OCI-M1 (cell line): ENCODE results near the gene PARL.

Source experiments
- DNase-seq: peaks from one replicate; lab custom pipeline; 2025; lab: John Stamatoyannopoulos, UW

PARL gene

DNA sequence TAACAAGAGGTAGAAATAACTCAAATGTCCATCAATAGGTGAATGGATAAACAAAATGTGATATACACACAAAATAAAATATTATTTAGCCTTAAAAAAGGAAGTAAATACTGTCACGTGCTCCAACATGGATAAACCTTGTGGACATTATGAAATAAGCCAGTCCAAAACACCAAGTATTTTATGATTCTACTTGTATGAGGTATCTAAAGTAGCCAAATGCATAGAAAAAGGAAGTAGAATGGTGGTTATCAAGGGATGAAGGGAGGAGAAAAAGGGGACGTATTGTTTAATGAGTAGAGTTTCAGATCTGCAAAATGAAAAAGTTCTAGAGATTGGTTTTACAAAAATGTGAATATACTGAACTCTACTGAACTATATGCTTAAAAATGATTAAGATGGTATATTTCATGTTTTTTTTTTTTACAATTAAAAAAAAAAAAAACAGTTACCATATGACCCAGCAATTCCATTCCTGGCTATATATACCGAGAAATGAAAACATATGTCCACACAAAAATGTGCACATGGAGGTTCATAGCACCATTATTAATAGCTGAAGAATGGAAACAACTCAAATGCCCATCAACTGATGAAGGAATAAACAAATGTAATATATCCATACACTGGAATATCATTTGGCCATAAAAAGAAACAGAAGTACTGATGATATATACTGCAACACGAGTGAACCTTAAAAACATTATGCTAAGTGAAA, 30.2 kb downstream of the PARL start:
- DNase-seq: no peak

DNA sequence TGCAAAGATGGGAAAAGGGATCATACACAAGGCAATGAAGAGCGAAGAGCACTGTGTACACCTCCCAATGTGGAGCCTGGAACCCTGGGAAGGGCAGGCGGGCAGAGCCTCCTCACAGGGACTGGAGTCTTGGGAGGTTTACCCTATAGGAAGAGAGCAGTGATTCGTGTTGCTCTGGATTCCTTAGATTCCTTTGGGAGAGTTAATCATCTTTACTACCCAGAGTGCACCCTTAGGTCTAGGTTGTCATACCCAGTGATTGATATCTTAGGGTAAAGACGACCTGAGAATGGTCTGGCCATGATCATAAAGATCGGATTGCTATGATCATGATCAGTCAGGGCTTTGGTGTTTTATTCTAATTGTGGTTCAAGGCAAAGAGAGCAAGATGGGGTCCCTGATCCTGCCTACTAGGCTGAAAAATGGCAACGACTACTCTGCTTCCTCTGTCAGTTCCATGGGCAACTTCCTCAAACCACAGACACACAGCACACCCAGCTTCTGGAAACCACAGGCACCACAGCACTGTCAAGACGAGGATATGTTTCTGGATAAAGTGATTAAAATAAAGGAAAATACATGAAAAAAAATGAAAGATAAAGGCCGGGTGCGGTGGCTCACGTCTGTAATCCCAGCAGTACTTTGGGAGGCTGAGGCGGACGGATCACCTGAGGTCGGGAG, 38.9 kb downstream of the PARL start:
- peak; percentile 1 for DNase-seq

DNA sequence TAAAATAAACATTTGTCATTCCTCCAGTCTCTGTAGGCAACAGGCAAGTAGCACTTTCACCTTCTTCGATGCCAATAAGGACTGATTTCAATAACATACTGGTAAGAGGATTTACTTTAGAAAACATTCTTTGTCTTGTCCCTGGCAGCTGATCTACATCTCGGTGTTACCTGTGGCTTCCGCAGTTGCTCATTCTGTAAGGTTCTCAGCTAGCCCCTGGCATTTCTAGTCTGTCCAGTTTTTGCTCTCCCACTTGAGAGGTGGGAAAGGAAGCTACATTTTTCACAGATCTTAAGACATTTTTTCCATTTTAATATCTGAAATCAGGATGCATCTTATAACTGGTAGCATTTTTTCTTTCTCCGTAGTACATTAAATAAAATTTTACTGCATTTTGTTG, 39.6 kb downstream of the PARL start:
- no peak for DNase-seq

DNA sequence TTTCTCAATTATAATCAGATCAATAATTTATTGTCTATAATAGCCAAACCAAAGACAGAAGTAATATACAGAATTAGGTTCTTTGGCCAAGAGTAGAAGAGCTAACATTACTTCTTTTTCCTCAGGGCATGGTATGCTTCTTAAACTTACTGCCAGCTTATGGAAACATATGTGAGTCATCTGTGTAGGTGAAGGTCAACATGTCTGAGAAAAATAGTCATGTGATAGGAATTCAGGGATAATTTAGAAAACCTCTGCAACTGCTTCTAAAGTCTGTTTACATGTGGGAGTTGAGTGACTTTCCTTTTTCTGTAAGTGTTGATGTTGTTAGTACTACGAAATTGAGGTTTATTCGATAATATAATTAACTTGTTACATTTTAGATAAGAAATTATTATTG, 40.1 kb downstream of the PARL start:
- DNase-seq: peak; percentile 1

DNA sequence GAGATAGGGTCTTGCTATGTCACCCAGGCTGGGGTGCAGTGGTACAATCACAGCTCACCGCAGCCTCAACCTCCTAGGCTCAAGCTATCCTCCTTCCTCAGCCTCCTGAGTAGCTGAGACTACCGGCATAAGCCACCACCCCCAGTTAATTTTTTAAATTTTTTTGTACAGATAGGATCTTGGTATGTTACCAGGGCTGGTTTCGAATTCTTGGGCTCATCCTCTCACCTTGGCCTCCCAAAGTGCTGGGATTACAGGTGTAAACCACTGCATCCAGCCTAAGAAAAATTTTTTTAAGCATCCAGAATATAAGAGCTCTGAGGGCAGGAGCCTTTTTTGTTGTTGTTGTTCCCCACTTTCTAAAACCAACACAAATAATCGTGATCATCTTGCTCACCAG, 44.9 kb downstream of the PARL start:
- DNase-seq: no peak

DNA sequence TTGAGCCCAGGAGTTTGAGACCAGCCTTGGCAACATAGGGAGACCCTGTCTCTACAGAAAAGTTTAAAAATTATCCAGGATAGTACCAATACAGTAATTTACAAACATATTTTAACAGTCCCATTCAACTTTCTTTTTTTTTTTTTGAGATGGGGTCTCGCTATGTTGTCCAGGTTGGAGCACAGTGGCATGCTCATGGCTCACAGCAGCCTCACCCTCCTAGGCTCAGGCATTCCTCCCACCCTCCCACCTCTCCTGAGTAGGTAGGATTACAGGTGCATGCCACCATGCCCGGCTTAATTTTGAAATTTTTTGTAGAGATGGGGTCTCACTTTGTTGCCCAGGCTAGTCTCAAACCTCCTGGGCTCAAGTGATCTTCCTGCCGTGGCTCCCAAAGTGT, 46.8 kb downstream of the PARL start:
- no peak for DNase-seq

DNA sequence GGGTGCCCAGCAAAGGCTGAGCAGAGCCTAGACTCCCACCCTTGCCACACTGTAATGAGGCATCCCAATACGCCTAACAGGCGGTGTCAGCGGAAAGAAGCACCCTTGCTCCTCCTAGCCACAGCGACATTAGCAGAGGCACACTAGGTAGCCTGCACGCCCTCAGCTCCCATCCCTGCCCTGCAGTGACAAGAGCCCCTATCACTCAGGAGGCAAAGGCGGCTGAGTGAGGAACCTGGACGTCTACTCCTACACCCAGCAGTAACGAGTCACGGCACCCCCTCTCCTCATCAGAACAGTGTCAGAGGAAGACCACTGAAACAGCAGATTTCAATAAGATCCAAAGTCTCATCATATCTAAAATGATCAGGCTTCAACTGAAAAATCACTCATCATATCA, 47.3 kb downstream of the PARL start:
- DNase-seq: no peak

DNA sequence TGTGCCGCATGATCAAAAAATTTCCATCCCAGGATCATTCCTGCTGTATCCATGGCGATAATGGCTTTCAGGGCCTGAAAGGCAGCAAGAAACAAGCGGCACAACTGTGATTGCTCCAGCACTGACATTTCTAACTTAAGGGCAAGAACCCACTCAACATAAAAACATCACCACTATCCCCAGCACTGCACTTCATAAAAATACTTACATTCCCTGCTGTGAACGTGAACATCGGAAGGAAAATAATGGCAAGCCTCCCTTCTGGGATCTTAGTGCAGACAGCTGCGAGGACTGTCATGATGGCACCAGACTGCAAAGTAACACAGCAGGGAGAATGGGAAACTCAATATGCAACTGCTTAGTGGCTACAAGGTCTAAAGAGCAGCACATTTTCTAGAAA, 51.2 kb downstream of the PARL start:
- no peak for DNase-seq

DNA sequence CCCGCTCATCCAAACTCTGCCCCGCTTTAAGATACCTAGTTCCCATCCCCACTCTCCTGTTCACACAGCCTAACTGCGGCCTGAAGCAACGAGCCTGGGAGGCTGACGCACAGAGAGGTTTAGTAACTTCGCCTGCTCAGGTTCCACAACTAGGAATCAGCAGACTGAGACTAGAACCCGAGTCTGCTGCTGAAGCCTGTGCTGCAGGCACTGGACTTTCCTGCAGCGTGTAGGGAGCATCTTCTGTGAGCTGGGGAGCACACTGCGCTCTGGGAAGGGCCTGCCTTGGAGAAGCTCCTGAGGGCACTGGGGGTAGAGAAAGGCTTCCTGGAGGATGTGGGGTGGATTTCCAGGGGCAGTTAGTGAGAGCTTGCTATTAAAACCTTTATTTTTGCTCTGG, 54.5 kb downstream of the PARL start:
- DNase-seq: no peak

DNA sequence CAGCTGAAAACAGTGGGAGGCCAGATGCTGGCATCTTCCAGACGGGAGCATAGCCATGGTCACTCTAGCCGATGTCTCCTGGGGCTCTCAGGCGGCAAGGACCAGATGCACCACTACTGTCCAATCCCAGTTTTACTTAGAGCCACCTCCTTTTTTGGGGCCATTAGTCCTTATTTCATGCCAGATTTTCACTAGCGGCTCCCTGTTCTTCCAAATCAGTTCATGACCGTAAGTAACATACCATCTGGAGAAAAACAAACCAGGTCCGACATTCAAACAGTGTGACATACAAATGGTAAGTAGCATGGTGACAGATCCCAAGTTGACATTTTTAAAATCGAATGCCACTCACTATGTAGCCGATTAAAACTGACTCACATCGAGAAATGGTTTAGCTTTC, 55.2 kb downstream of the PARL start:
- no peak for DNase-seq

DNA sequence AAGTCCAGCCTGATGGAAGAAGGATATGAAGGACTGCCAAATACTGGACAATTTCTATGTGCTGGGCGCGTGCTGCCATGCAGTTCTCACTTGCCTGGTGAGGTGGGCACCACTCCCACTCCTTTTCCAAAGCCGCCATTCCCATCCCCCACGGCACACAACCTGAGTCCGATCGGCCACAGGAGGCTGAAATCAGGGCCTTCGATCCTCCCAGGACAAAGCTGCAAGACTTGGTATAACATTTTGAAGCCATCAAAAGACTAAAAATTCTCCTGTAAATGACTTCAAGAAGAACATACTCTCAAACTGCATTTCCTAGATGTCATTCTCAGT, 56.2 kb downstream of the PARL start:
- no peak for DNase-seq

DNA sequence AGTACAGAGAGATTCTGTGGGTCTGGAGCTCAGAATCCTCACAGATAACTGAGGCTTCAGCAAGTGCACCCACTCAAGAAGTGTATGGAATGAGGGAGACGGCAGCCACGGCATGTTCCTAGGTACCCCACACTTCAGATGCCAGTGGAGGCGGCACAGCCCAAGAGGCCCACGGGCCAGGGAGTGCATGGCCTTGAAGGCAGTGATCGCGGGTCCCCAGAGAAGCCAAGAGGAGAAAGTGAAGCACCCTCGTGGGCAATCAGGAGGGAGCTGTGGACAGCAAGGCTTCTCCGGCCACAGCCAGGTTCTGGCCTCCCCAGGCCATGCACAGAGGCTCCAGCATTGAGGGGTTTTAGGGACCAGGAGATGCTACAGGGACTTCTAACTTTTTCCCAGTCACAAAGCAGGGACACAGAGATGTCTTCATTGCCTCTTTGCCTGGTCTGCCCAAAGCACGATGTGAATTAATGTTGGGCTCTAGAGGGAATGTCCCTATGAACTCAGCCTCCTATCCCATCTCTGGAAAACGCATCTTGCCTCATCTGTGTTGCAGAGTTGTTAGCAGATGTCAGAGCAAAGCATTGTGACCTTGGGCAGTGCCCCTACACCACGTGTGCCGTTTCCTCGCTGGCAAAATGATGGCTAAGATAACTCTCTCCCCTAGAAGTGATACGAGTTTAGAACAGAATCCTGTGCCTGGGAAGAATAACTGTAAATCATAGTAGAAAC, 56.7 kb downstream of the PARL start:
- no peak for DNase-seq

DNA sequence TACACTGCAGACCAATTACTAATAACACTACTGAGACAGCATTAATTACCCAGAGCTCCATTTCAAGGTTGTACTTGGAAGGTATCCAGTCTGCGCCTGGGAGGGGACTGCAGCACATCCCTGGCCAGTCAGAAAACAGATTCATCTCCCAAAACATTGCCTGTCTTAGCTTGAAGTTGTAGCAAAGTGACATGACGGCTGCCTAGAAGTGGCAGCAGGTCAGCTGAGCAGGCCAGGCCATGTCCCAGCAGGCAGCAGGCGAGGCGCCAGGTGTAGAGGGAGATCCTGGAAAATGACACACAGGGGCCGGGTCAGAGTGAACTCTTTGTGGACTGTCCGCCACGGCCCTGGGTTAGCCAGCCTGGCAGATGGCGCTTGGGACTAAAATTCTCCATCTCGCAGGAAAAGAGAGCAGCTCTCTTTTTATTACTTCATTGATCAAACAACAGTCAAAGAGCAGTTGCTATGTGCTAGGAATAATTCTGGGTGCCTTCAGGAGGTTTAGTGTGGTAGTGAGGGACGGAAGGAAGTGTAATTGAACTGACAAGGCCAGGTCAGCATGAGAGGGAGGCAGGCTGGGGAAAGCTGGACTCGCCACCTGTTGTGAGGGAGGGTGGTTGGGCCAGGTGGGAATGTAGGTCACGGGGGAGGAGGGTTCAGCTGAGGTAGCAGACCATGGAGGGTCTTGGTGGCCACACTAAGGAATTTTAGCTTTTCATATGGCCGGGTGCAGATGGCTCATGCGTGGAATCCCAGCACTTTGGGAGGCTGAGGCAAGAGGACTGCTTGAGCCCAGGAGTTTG, 58.0 kb downstream of the PARL start:
- no peak for DNase-seq

DNA sequence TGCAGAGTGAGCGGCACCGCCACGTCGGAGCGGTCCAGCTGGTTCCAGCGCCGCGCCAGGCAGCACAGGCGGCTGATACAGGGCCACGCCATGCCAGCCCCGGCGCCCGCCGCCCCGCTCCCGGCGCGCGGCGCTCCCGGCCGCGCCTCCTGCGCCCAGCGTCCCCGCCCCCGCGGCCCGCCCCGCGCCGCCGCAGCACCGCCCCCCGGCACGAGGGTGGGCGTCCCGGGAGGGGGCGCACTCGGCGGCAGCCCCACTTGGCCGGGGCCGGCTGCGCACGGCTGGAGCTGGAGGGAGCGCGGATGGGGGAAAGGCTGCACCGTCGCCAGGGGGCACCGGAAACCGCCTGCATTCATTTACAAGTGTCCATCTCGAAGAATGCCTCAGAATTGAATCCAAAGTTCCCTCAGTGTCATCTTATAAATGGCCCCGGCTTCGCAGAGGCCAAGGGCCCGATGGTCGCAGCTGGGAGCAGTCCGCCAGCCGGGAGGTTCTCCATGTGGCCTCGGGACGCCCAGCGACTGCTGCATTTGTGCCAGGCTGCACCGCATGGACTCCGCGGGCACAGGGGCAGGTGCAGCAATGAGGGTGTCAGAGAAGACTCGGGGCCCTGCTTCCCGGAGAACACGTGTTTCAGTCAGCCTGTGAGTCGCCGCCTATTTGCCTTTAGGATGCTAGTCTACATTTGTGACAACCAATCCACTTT, 59.1 kb downstream of the PARL start, which contains the start of gene MAP6D1:
Gene MAP6D1, minus strand, starts transcription at position 122 of the 706 bp plus-strand sequence. Its CDS starts 30 bp downstream, at position 92.
- DNase-seq: peak; percentile 37

DNA sequence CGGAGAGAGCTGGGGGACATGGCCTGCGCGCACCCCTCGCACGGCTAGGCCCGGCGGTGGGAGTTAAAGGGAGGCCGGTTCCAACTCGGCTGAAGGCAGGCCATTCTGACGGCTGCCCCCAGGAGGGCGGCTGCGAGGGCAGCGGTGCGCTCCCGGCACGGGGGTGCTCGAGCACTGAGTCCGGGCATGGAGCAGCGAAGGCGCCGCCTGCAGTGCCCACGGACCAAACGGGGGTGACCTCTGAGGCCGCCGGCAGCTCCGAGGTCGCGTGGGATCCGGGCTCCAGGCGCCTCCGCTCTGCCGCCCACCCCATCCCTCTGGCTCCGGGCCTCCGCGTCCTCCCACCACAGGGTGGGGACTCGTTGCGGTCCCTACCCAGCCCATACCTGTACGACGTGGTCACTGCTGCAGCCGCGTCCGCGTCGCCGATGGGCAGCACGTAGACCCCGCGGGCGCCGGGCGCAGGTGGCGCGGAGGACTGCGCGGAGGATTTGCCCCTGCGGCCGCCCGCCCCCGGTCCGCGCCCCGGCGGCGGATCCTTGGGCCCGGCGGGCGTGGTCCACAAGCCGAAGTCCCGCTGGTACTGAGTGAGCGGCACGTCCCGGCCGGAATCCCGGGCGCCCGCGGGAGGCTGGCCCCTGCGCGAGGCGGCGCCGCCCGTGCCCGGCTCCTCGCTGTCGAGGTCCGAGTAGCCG, 59.8 kb downstream of the PARL start:
- no peak for DNase-seq

DNA sequence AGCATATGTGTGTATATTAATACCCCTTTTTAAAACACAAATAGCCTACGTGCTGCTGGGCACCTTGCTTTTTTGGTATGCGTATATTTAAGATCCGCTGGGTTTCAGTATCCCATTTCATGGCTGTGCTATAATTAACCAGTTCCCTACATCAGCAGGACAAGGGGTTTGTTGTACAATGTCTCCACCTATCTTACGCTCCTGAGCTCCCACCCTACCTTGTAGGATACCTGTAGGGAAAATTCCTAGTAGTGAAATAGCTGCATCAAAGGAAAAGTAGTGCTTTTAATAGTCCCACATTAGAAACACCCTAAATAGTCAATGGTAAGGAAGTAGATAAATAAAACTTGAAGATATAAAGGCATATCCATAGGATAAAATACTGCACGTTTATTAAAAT, 60.7 kb downstream of the PARL start:
- DNase-seq: no peak

DNA sequence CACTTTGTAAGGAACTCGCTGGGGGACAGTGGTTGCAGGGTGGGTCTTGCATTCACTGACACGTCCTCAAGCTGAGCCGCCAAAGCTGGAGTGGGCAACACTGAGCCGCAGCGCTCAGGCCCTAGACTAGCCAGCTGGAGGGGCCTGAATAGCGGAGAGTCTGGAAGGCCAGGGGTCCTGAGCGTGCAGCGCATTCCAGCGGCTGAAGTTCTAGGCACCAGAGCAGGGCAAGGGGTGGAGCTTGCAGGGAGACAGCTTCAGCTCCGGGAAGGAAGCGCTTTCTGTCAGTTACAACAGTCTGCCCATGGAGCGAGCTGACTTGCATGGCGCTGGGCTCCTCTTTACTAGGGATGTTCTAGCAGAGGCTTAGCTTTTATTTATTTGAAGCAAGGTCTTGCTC, 62.0 kb downstream of the PARL start:
- no peak for DNase-seq

DNA sequence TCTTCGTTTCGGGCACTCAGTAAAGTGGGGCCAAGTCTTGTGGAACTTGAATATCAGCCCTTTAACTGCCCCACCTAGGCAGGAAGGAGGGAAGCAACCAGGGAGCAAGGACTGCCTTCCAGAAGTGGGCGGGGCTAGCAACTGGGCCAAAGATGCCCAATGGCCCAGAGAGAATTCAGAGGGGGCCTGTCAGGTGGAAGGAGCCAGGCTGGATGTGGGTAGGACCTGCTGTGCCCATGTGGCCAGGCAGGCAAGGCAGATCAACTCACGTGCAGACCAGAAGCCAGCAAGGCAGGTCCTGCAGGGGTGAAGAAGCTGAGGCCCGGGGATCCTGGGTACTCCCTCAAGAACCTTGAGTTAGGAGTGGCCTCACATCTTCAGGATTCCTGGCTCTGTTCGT, 64.8 kb downstream of the PARL start:
- DNase-seq: no peak

DNA sequence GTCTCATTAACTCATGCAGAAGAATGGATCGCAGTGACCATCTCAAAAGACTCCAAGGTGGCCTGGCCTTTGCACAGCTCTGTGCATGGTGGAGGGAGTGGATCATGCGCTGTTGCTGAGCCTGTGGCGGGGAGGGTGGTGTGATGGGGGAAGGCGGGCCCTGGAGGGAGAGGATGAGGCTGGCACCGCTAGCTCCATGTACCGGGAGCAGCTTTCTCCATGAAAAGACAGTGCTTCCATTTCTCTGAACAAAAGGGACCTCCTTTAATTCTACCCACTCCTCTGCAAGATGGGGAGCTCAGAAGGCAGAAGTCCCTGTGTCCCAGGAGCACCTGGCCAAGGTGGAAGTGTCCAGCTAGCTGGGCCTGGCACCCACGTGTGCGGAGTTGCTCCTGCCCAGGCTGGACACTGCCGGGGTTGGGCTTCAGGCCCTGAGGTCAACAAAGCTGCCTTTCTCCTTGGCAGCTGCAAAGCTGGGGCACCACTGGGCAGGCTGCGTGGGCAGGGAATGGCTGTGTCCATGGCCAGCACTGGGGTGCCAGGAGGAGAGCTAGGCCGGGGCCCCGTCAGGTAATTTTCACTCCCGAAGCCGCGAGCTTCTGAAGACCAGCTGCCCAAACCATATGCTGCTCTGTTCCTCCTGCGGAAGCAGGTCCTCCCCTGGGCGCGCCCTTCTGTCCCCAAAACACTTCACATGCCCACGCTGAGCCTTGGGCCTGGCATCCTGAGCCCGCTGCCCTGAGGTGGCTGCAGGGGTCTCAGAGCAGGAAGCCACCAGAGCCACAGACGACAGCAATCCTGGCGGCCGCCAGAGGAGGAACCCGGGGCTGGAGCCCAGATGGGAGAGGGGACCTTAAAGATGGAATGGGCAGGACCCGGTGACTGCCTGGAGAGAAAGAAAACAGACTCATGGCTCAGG, 65.7 kb downstream of the PARL start:
- no peak for DNase-seq

DNA sequence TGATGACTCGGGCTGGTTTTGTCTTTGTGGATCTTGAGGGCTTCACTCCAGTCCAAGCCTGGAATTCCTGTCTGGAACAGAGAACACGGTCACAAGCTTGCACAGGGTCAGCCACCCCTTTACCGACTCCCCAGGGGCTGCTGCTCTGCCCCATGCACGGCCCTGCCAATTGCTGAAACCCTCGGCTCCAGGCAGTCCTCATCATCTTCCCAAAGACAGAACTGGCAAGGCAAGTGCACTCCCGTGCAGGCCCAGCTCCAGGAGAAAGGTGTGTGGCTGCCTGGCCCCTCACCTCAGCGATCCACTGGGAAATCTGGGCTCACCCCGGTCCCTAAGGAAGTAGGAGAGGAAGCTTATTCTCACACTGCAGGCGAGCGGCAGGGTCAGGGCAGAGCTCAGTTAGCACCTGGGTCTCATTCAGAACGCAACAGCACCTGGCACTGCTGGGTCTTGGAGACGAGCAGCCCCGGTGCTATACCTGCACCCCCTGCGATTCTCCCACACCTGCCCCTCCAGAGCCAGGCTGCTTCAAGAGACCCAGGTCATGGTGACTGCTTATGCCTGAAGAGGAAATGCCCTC, 66.5 kb downstream of the PARL start:
- DNase-seq: no peak
